Karpas-422 (cell line): ENCODE measurements around the gene UCHL5. TPM values are rescaled to one million over a fixed set of nuclear protein-coding genes. Genes with fewer than 3 reads are reported as not detected.

Experiments used
- DNase-seq: peaks from one replicate; pipeline ENCODE4 v3.0.0-alpha.2; 2015
- H2AFZ ChIP-seq: fragments of 200-600 bp; sonication (generic); 2 replicates; pipeline ENCODE4 v1.6.1; 2014; ENCODE audit warnings: antibody characterized with exemption, low read length, mixed read lengths
- H3K27ac ChIP-seq: fragments of 200-600 bp; sonication (generic); 2 replicates; pipeline ENCODE4 v1.5.1; 2014; ENCODE audit warnings: mild to moderate bottlenecking, low read length, moderate library complexity
- H3K27me3 ChIP-seq: fragments of 200-600 bp; sonication (generic); 2 replicates; pipeline ENCODE4 v1.6.1; 2014; ENCODE audit warnings: low read length, mixed read lengths
- H3K36me3 ChIP-seq: fragments of 200-600 bp; sonication (generic); 2 replicates; pipeline ENCODE4 v1.6.1; 2014; ENCODE audit warnings: low read length, mixed read lengths; ENCODE audit not compliant: insufficient read depth
- H3K4me1 ChIP-seq: fragments of 200-600 bp; sonication (generic); 2 replicates; pipeline ENCODE4 v1.6.1; 2014; ENCODE audit warnings: mild to moderate bottlenecking, low read length, mixed read lengths
- H3K4me2 ChIP-seq: fragments of 200-600 bp; sonication (generic); 2 replicates; pipeline ENCODE4 v1.6.1; 2014; ENCODE audit warnings: low read length, low read depth, mild to moderate bottlenecking; ENCODE audit not compliant: poor library complexity, severe bottlenecking
- H3K4me3 ChIP-seq: fragments of 200-600 bp; sonication (generic); 2 replicates; pipeline ENCODE4 v1.5.1; 2014; ENCODE audit warnings: mild to moderate bottlenecking, antibody characterized with exemption, low read length, mixed read lengths
- H3K79me2 ChIP-seq: fragments of 200-600 bp; sonication (generic); 2 replicates; pipeline ENCODE4 v1.6.1; 2014; ENCODE audit warnings: mild to moderate bottlenecking, low read length, mixed read lengths
- H3K9ac ChIP-seq: fragments of 200-600 bp; sonication (generic); 2 replicates; pipeline ENCODE4 v1.6.0; 2014; ENCODE audit warnings: low read length
- H3K9me2 ChIP-seq: fragments of 200-600 bp; sonication (generic), shearing (Covaris generic); replicated peaks from 2 replicates; pipeline ENCODE4 v1.6.0; 2014; ENCODE audit warnings: mild to moderate bottlenecking, low read length, moderate library complexity; ENCODE audit not compliant: insufficient read depth
- H3K9me3 ChIP-seq: fragments of 300-700, 200-600 bp; sonication (generic); 2 replicates; pipeline ENCODE4 v1.6.1; 2014; ENCODE audit warnings: low read length, mixed read lengths
- H4K20me1 ChIP-seq: fragments of 200-600 bp; sonication (generic); 2 replicates; pipeline ENCODE4 v1.6.1; 2014; ENCODE audit warnings: mild to moderate bottlenecking, antibody characterized with exemption, low read length, low read depth; ENCODE audit not compliant: insufficient read depth
- total RNA-seq: library from RNA; depleted of rRNA; stranded (reverse); fragments of >200 nt; shearing (Covaris generic); gene quantifications from 2 replicates; pipeline ENCODE4 v1.2.3, GENCODE V29; 2014; ENCODE audit warnings: low replicate concordance; rRNA removed

UCHL5 gene
- total RNA-seq, result 48.8 and 63.4 TPM in 2 replicates

GRCh38 chr1:193059282-193060114, at the start of gene UCHL5, which contains the start of gene RO60:
Gene UCHL5 (minus strand): TSS chr1:193059360. CDS start chr1:193059260, 100 bp downstream.
Gene RO60 (plus strand): TSS chr1:193059612. CDS start chr1:193069055, 9,443 bp downstream.
- peaks cover 31% of the 10 kb centered on the region for H3K36me3 ChIP-seq
- DNase-seq, result peak; percentile 99
- peak within 1 kb of the TSS; percentile 98 for H3K4me2 ChIP-seq
- peaks cover 99% of the 10 kb centered on the region for H3K79me2 ChIP-seq
- H2AFZ ChIP-seq, result no peak within 1 kb of the TSS
- no peaks in the 10 kb centered on the region; the same call in 1 of the 2 replicates for H4K20me1 ChIP-seq
- H3K9me2 ChIP-seq, result no peaks in the 10 kb centered on the region
- H3K4me1 ChIP-seq, result peaks cover 49% of the 10 kb centered on the region
- H3K9me3 ChIP-seq, result no peaks in the 10 kb centered on the region
- H3K4me3 ChIP-seq, result peak within 1 kb of the TSS; percentile 95
- no peaks in the 10 kb centered on the region for H3K27me3 ChIP-seq
- peak within 1 kb of the TSS; percentile 99 for H3K9ac ChIP-seq
- peak within 1 kb of the TSS; percentile 81 for H3K27ac ChIP-seq

- Histone ChIP-seq H3K9ac (no peak overlapping the region), H3K79me2 (peaks cover 14% of the 10 kb centered on the region), H3K4me3 (no peak overlapping the region), H3K36me3 (no peaks in the 10 kb centered on the region), H4K20me1 (no peaks in the 10 kb centered on the region), H3K9me3 (no peaks in the 10 kb centered on the region), H3K27ac (no peak overlapping the region), H3K4me1 (peaks cover 16% of the 10 kb centered on the region), H3K27me3 (no peaks in the 10 kb centered on the region), H2AFZ (no peak overlapping the region), H3K9me2 (no peaks in the 10 kb centered on the region), H3K4me2 (no peak overlapping the region)
- DNase-seq, result no peak
Observed at GRCh38 chr1:193108471-193108870, 49.3 kb upstream of the UCHL5 start.

GRCh38 chr1:193105821-193106177, 46.6 kb upstream of the UCHL5 start:
- Histone ChIP-seq H3K9me2 (no peaks in the 10 kb centered on the region), H3K79me2 (peaks cover 40% of the 10 kb centered on the region), H3K27ac (no peak overlapping the region), H3K4me3 (peak overlapping the region; percentile 98), H4K20me1 (no peaks in the 10 kb centered on the region), H3K9ac (peak overlapping the region; percentile 85), H3K36me3 (peaks cover 4% of the 10 kb centered on the region; the same call in 1 of the 2 replicates), H3K27me3 (no peaks in the 10 kb centered on the region), H3K4me2 (peak overlapping the region; percentile 99), H3K4me1 (peaks cover 21% of the 10 kb centered on the region), H2AFZ (peak overlapping the region; percentile 100), H3K9me3 (no peaks in the 10 kb centered on the region)
- no peak for DNase-seq

GRCh38 chr1:193104907-193105820, 46.0 kb upstream of the UCHL5 start, which contains the start of gene GLRX2:
Gene GLRX2 (minus strand): TSS chr1:193105414. CDS start chr1:193105382, 32 bp downstream.
- no peaks in the 10 kb centered on the region for H4K20me1 ChIP-seq
- H2AFZ ChIP-seq, result peak within 1 kb of the TSS; percentile 100
- peak; percentile 85 for DNase-seq

GRCh38 chr1:193104502-193104906, 45.3 kb upstream of the UCHL5 start:
- DNase-seq, result peak; percentile 62
- Histone ChIP-seq H3K9ac (peak overlapping the region; percentile 85), H3K9me3 (no peaks in the 10 kb centered on the region), H2AFZ (peak overlapping the region; percentile 100), H3K4me2 (peak overlapping the region; percentile 99), H3K9me2 (no peaks in the 10 kb centered on the region), H3K27me3 (no peaks in the 10 kb centered on the region), H3K4me1 (peaks cover 21% of the 10 kb centered on the region), H3K27ac (no peak overlapping the region), H3K4me3 (peak overlapping the region; percentile 98), H3K36me3 (peaks cover 14% of the 10 kb centered on the region; the same call in 1 of the 2 replicates), H4K20me1 (no peaks in the 10 kb centered on the region), H3K79me2 (peaks cover 45% of the 10 kb centered on the region)

More at GRCh38 chr1:193104907-193105820, 46.0 kb upstream of the UCHL5 start, which contains the start of gene GLRX2:
- H3K27ac ChIP-seq, result no peak within 1 kb of the TSS
- H3K9ac ChIP-seq, result peak within 1 kb of the TSS; percentile 85
- no peaks in the 10 kb centered on the region for H3K9me3 ChIP-seq
- peaks cover 45% of the 10 kb centered on the region for H3K79me2 ChIP-seq
- no peaks in the 10 kb centered on the region for H3K27me3 ChIP-seq
- H3K4me2 ChIP-seq, result peak within 1 kb of the TSS; percentile 99
- H3K9me2 ChIP-seq, result no peaks in the 10 kb centered on the region
- peak within 1 kb of the TSS; percentile 98 for H3K4me3 ChIP-seq
- peaks cover 10% of the 10 kb centered on the region; the same call in 1 of the 2 replicates for H3K36me3 ChIP-seq
- peaks cover 21% of the 10 kb centered on the region for H3K4me1 ChIP-seq

GRCh38 chr1:193103759-193104501, 44.8 kb upstream of the UCHL5 start:
- H3K9me3 ChIP-seq, result no peaks in the 10 kb centered on the region
- peak overlapping the region; percentile 99 for H3K4me2 ChIP-seq
- peak overlapping the region; percentile 85 for H3K9ac ChIP-seq
- H3K27me3 ChIP-seq, result no peaks in the 10 kb centered on the region
- H3K79me2 ChIP-seq, result peaks cover 45% of the 10 kb centered on the region
- no peaks in the 10 kb centered on the region for H4K20me1 ChIP-seq
- H3K4me3 ChIP-seq, result peak overlapping the region; percentile 98
- H2AFZ ChIP-seq, result peak overlapping the region; percentile 100; the same call in 1 of the 2 replicates
- no peak overlapping the region for H3K27ac ChIP-seq
- no peaks in the 10 kb centered on the region for H3K9me2 ChIP-seq
- no peak for DNase-seq
- peaks cover 18% of the 10 kb centered on the region; the same call in 1 of the 2 replicates for H3K36me3 ChIP-seq
- peaks cover 21% of the 10 kb centered on the region for H3K4me1 ChIP-seq

- Histone ChIP-seq H3K4me2 (no peak overlapping the region), H3K4me1 (peaks cover 21% of the 10 kb centered on the region), H3K27ac (no peak overlapping the region), H3K9me2 (no peaks in the 10 kb centered on the region), H3K79me2 (peaks cover 45% of the 10 kb centered on the region), H3K9me3 (no peaks in the 10 kb centered on the region), H2AFZ (no peak overlapping the region), H3K4me3 (no peak overlapping the region), H3K36me3 (peaks cover 22% of the 10 kb centered on the region; the same call in 1 of the 2 replicates), H4K20me1 (no peaks in the 10 kb centered on the region), H3K9ac (no peak overlapping the region), H3K27me3 (no peaks in the 10 kb centered on the region)
- no peak for DNase-seq
Observed at GRCh38 chr1:193102662-193103061, 43.5 kb upstream of the UCHL5 start.
